Measurements from ENCODE around the gene SLC28A3.

DNA sequence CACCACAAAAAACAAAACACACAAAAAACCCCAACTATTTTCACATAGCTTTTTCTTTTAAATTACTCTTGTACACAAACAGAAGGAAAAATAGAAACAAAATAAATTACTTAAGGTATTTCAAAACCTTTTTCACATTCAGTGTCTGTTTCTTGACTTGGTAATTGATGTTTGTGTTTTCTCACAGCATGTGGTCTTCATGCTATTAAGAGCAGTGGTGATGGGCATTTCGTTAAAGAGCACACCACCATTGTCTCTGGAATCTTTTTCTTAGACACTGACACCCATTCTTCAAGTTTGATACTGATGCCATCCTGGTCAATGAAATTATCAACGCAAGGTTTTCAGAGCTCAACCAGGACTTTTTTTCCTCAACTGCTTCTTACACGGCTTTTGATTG is 63.8 kb downstream of the SLC28A3 start:
- TF ChIP-seq POLR2A (IDR thresholded peaks at IDR 0.05; ENCODE audit: low read depth) (no peak), CTCF (IDR thresholded peaks at IDR 0.05) (no peak), EP300 (IDR thresholded peaks at IDR 0.05) (no peak)
